ENCODE results near the gene DIABLO. TPM values are rescaled to one million over a fixed set of nuclear protein-coding genes. Genes with fewer than 3 reads are reported as not detected.

The DIABLO gene
- total RNA-seq, 1 donor from 2014 or later: 87.6 TPM

GRCh38 chr12:122167356-122167925, 58.4 kb downstream of the DIABLO start:
- Mint-ChIP-seq H3K27me3 (ENCODE audit: low read depth, unreplicated experiment) (peaks cover 10% of the 10 kb centered on the region), H3K4me3 (ENCODE audit: unreplicated experiment) (no peak overlapping the region)

GRCh38 chr12:122166422-122167349, 59.2 kb downstream of the DIABLO start:
- no peak for TF ChIP-seq EZH2 (IDR thresholded peaks at IDR 0.05; ENCODE audit: insufficient read depth, low read length)
- no peak for TF ChIP-seq CTCF (IDR thresholded peaks at IDR 0.05; ENCODE audit: insufficient read depth, low read depth, low read length)
- Histone ChIP-seq H3K4me3 (ENCODE audit: insufficient read depth, low read depth, low read length) (no peak overlapping the region), H3K27ac (ENCODE audit: low read depth, low read length) (no peak overlapping the region), H3K36me3 (ENCODE audit: insufficient read depth, low read length) (no peaks in the 10 kb centered on the region), H3K9ac (ENCODE audit: low read length) (no peak overlapping the region), H4K20me1 (ENCODE audit: insufficient read depth, low read length) (no peaks in the 10 kb centered on the region), H3K4me1 (ENCODE audit: insufficient read depth, low read length) (no peaks in the 10 kb centered on the region), H3K79me2 (ENCODE audit: insufficient read depth, low read length) (no peaks in the 10 kb centered on the region), H2AFZ (ENCODE audit: low read depth, low read length) (no peak overlapping the region), H3K9me3 (ENCODE audit: insufficient read depth, low read depth, low read length) (peaks cover 3% of the 10 kb centered on the region), H3K27me3 (ENCODE audit: insufficient read depth, low read length) (peaks cover 6% of the 10 kb centered on the region), H3K4me2 (ENCODE audit: low read length) (no peak overlapping the region)
- Mint-ChIP-seq H3K27me3 (ENCODE audit: low read depth, unreplicated experiment) (peaks cover 5% of the 10 kb centered on the region), H3K36me3 (ENCODE audit: low read depth, unreplicated experiment) (no peaks in the 10 kb centered on the region), H3K4me3 (ENCODE audit: unreplicated experiment) (no peak overlapping the region), H3K27ac (ENCODE audit: unreplicated experiment) (no peak overlapping the region), H3K9me3 (ENCODE audit: unreplicated experiment) (no peaks in the 10 kb centered on the region), H3K4me1 (ENCODE audit: low read depth, unreplicated experiment) (no peaks in the 10 kb centered on the region)
- FAIRE-seq (no peak), DNase-seq (ENCODE audit: low read depth) (no peak)

More at GRCh38 chr12:122167356-122167925, 58.4 kb downstream of the DIABLO start:
- Histone ChIP-seq H3K4me2 (ENCODE audit: low read length) (no peak overlapping the region), H3K4me3 (ENCODE audit: insufficient read depth, low read depth, low read length) (no peak overlapping the region), H3K9ac (ENCODE audit: low read length) (no peak overlapping the region), H4K20me1 (ENCODE audit: insufficient read depth, low read length) (no peaks in the 10 kb centered on the region), H3K79me2 (ENCODE audit: insufficient read depth, low read length) (no peaks in the 10 kb centered on the region), H3K36me3 (ENCODE audit: insufficient read depth, low read length) (no peaks in the 10 kb centered on the region), H3K9me3 (ENCODE audit: insufficient read depth, low read depth, low read length) (no peaks in the 10 kb centered on the region), H2AFZ (ENCODE audit: low read depth, low read length) (no peak overlapping the region), H3K27ac (ENCODE audit: low read depth, low read length) (no peak overlapping the region), H3K27me3 (ENCODE audit: insufficient read depth, low read length) (peaks cover 6% of the 10 kb centered on the region), H3K4me1 (ENCODE audit: insufficient read depth, low read length) (no peaks in the 10 kb centered on the region)
- H3K9me3 Mint-ChIP-seq (ENCODE audit: unreplicated experiment): no peaks in the 10 kb centered on the region
- DNase-seq (ENCODE audit: low read depth): no peak
- no peaks in the 10 kb centered on the region for H3K4me1 Mint-ChIP-seq (ENCODE audit: low read depth, unreplicated experiment)
- no peaks in the 10 kb centered on the region for H3K36me3 Mint-ChIP-seq (ENCODE audit: low read depth, unreplicated experiment)
- TF ChIP-seq CTCF (IDR thresholded peaks at IDR 0.05; ENCODE audit: insufficient read depth, low read depth, low read length) (no peak), EZH2 (IDR thresholded peaks at IDR 0.05; ENCODE audit: insufficient read depth, low read length) (no peak)
- no peak for FAIRE-seq
- no peak overlapping the region for H3K27ac Mint-ChIP-seq (ENCODE audit: unreplicated experiment)

Measured in astrocyte (in vitro differentiated cells and primary cell).